GM12878 (cell line): ENCODE measurements around the gene EVC. TPM values are rescaled to one million over a fixed set of nuclear protein-coding genes. Genes with fewer than 3 reads are reported as not detected.

Experiments used
- ATAC-seq: fragments of 200-7000 bp; cut with Tn5 transposase; 3 replicates; pipeline ENCODE4 v1.9.1; 2020; ENCODE audit warnings: mild to moderate bottlenecking, moderate library complexity
- BruUV-seq: library from RNA; stranded (reverse); fragments of 400-500 nt; replicated peaks from 2 replicates; lab custom pipeline; 2021; lab: Mats Ljungman, UMichigan
- CTCF ChIA-PET: fragments of 300-600 bp; sonication (Branson Sonifier 250); formaldehyde crosslinking; extraction: SDS; loops from one replicate; lab custom pipeline; 2021; ENCODE audit warnings: inconsistent platforms; lab: Yijun Ruan, JAX
- POLR2A ChIA-PET: fragments of 350-600 bp; formaldehyde crosslinking; extraction: SDS; loops from one replicate; lab custom pipeline; 2021; ENCODE audit warnings: inconsistent platforms; lab: Charles Lee
- RAD21 ChIA-PET: fragments of 300-600 bp; sonication (Branson Sonifier 250); formaldehyde crosslinking; loops from one replicate; lab custom pipeline; 2023; ENCODE audit warnings: antibody characterized with exemption; ENCODE audit not compliant: unreplicated experiment; lab: Charles Lee
- SMC1A ChIA-PET: fragments of 300-600 bp; sonication (Branson Sonifier 250); formaldehyde crosslinking; loops from one replicate; lab custom pipeline; 2023; ENCODE audit not compliant: unreplicated experiment, uncharacterized antibody; lab: Charles Lee
- DNase-seq: peaks from one replicate; pipeline ENCODE4 v3.0.0-alpha.2; 2011; ENCODE audit warnings: low read depth, low spot score
- FAIRE-seq: peaks from 3 replicates; lab custom pipeline; 2011; peaks lifted over from hg19 to GRCh38; lab: Jason Lieb, UNC
- H2AFZ ChIP-seq: 2 replicates; pipeline ENCODE4 v1.6.0; 2011; ENCODE audit warnings: low read depth, low read length, control low read depth; ENCODE audit not compliant: control insufficient read depth
- H3K27ac ChIP-seq: 2 replicates; pipeline ENCODE4 v1.5.1; 2011; ENCODE audit warnings: control low read depth; ENCODE audit not compliant: control insufficient read depth, insufficient read depth
- H3K27me3 ChIP-seq, 2 experiments: replicated peaks in 1 of 2; 2 replicates each; pipeline versions ENCODE4 v1.6.0 to v1.6.1; 2011; ENCODE audit warnings: low read length in 1 of 2; ENCODE audit not compliant: control insufficient read depth in 2 of 2, insufficient read depth in 2 of 2
- H3K36me3 ChIP-seq, 2 experiments: 2 replicates each; pipeline ENCODE4 v1.5.1; 2011; ENCODE audit warnings: low read length in 1 of 2; ENCODE audit not compliant: control insufficient read depth in 2 of 2, insufficient read depth in 2 of 2
- H3K4me1 ChIP-seq: 2 replicates; pipeline ENCODE4 v1.6.1; 2011; ENCODE audit warnings: mild to moderate bottlenecking, low read length, moderate library complexity, mixed read lengths; ENCODE audit not compliant: control insufficient read depth, insufficient read depth
- H3K4me2 ChIP-seq: 2 replicates; pipeline ENCODE4 v1.6.0; 2011; ENCODE audit warnings: control low read depth; ENCODE audit not compliant: control insufficient read depth, insufficient read depth
- H3K4me3 ChIP-seq: fragments of 200-600 bp; sonication (generic); 2 replicates; pipeline ENCODE4 v1.5.1; 2016
- H3K79me2 ChIP-seq: 2 replicates; pipeline ENCODE4 v1.6.0; 2011; ENCODE audit warnings: low read length; ENCODE audit not compliant: control insufficient read depth, insufficient read depth
- H3K9ac ChIP-seq: 2 replicates; pipeline ENCODE4 v1.8.0; 2011; ENCODE audit warnings: low read length, control low read depth, mixed read lengths; ENCODE audit not compliant: control insufficient read depth, insufficient read depth
- H3K9me3 ChIP-seq: replicated peaks from 3 replicates; pipeline ENCODE4 v1.5.1; 2011; ENCODE audit warnings: mild to moderate bottlenecking, low read length; ENCODE audit not compliant: control insufficient read depth, insufficient read depth
- H4K20me1 ChIP-seq: 2 replicates; pipeline ENCODE4 v1.6.0; 2011; ENCODE audit not compliant: control insufficient read depth, insufficient read depth
- BACH1 ChIP-seq: fragments of 450-650 bp; IDR thresholded peaks from 2 replicates; pipeline ENCODE4 v1.6.1; 2017; ENCODE audit warnings: mild to moderate bottlenecking, borderline replicate concordance
- CBFB ChIP-seq: IDR thresholded peaks from 2 replicates; pipeline ENCODE4 v1.6.1; 2016; ENCODE audit warnings: antibody characterized with exemption, low read depth
- EZH2 ChIP-seq: IDR thresholded peaks from 2 replicates; pipeline ENCODE4 v1.6.1; 2012; ENCODE audit warnings: low read depth, mild to moderate bottlenecking, control low read depth, inconsistent platforms, low read length, borderline replicate concordance; ENCODE audit not compliant: control insufficient read depth
- HDAC6 ChIP-seq: fragments of 200-600 bp; sonication (generic); IDR thresholded peaks from one replicate; pipeline ENCODE4 v1.8.0; 2017; ENCODE audit warnings: antibody characterized with exemption; ENCODE audit not compliant: unreplicated experiment
- HDGF ChIP-seq: fragments of 450-650 bp; IDR thresholded peaks from 2 replicates; pipeline ENCODE4 v1.6.1; 2016; ENCODE audit warnings: antibody characterized with exemption
- KDM1A ChIP-seq: fragments of 200-600 bp; sonication (generic); IDR thresholded peaks from 2 replicates; pipeline ENCODE4 v1.6.1; 2016; ENCODE audit warnings: borderline replicate concordance
- NBN ChIP-seq: fragments of 450-650 bp; IDR thresholded peaks from 2 replicates; pipeline ENCODE4 v1.6.1; 2016
- NFIC ChIP-seq: IDR thresholded peaks from 2 replicates; pipeline ENCODE4 v1.6.1; 2012; ENCODE audit warnings: low read depth, mild to moderate bottlenecking, inconsistent platforms, low read length, moderate library complexity
- POU2F2 ChIP-seq: IDR thresholded peaks from 3 replicates; pipeline ENCODE4 v1.6.1; 2011; ENCODE audit warnings: low read depth, mild to moderate bottlenecking, low read length, borderline replicate concordance
- SKIL ChIP-seq: fragments of 450-650 bp; IDR thresholded peaks from 2 replicates; pipeline ENCODE4 v1.6.1; 2017; ENCODE audit warnings: mild to moderate bottlenecking, low read depth, inconsistent platforms; ENCODE audit not compliant: poor library complexity, severe bottlenecking
- SMARCA5 ChIP-seq: fragments of 450-650 bp; IDR thresholded peaks from 2 replicates; pipeline ENCODE4 v1.6.1; 2017; ENCODE audit warnings: mild to moderate bottlenecking
- SREBF1 ChIP-seq: IDR thresholded peaks from 2 replicates; pipeline ENCODE4 v1.6.1; 2012; ENCODE audit warnings: mild to moderate bottlenecking, low read length
- TCF3 ChIP-seq: IDR thresholded peaks from 2 replicates; pipeline ENCODE4 v1.6.1; 2012; ENCODE audit warnings: low read depth, mild to moderate bottlenecking, low read length, borderline replicate concordance; ENCODE audit not compliant: insufficient read depth
- YBX1 ChIP-seq: fragments of 450-650 bp; IDR thresholded peaks from 2 replicates; pipeline ENCODE4 v1.6.1; 2016; ENCODE audit warnings: antibody characterized with exemption
- ZNF622 ChIP-seq: fragments of 450-650 bp; IDR thresholded peaks from 2 replicates; pipeline ENCODE4 v1.6.1; 2017; ENCODE audit warnings: mild to moderate bottlenecking, inconsistent platforms
- WGBS: methylation state at CpG from one replicate; pipeline ENCODE4 v1.1.6; 2016; ENCODE audit warnings: low lambda C conversion rate; ENCODE audit not compliant: insufficient replicate concordance, insufficient coverage; ENCODE audit errors: missing lambda C conversion rate; 5-methylcytosine and 5-hydroxymethylcytosine counted together
- in situ Hi-C: fragments of 300-500 bp; cut with MboI; formaldehyde crosslinking; loops from 9 replicates; pipeline ENCODE4 v1.14.3; 2018; ENCODE audit warnings: mixed read lengths
- intact Hi-C: fragments of 100-400 bp; cut with micrococcal nuclease; formaldehyde crosslinking; loops from one replicate; pipeline ENCODE4 v1.14.2; 2022; ENCODE audit not compliant: unreplicated experiment
- polyA plus RNA-seq, 11 experiments: library from polyadenylated mRNA; depleted of rRNA in 4 of 11; unstranded in 6 of 11; stranded (reverse) in 5 of 11; fragments of >200 nt; fragmentation: Nextera tagmentation in 4 of 11; fragmentation: Illumina TruSeq in 1 of 11; extraction: Ambion mirVana in 4 of 11; extraction: Trizol in 1 of 11; gene quantifications; 1 replicate in 1 of 11; 2 replicates in 10 of 11; pipeline versions ENCODE4 v1.2.1 to v1.2.3, GENCODE V29; 2011 to 2016; ENCODE audit warnings: inconsistent platforms in 2 of 11, missing spikeins in 2 of 11, low read depth in 1 of 11
- total RNA-seq, 4 experiments: library from RNA; depleted of rRNA in 3 of 4; stranded (reverse); fragments of >200 nt in 3 of 4; fragmentation: Illumina TruSeq in 1 of 4; extraction: Trizol in 1 of 4; gene quantifications; 2 replicates each; pipeline versions ENCODE4 v1.2.1 to v1.2.3, GENCODE V29; 2013 to 2021

Gene EVC
- total and polyA plus RNA-seq, 10 of the 15 experiments (the other 5 are each of a cell fraction or from before 2014, with no cell fraction given) = 0.87 to 55.9 (median 15.6) TPM

DNA sequence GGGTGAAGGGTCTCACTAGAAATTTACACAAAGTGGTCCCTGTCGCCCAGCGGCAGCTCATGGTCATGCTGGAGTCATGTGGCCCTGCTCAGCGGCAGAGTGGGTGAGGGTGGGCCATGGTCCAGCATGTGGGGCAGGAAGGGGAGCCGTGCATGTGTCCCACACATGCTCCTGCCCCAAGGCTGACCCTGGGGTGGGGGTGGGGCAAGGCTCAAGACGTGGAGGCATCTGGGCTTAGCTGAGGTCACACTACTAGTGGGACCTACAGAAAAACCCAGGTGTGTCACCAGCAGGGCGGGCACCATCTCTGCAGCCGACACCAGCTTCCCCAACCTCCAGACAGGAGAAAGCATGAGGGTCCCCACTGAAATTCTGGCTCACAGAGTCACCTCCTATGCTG, 42.4 kb downstream of the EVC start:
- no peak overlapping the region for H3K27ac ChIP-seq
- TF ChIP-seq NFIC (no peak), TCF3 (no peak), HDAC6 (no peak), SMARCA5 (no peak), BACH1 (no peak), NBN (no peak), CBFB (no peak), SKIL (no peak), POU2F2 (no peak), KDM1A (no peak), SREBF1 (no peak), HDGF (no peak), EZH2 (no peak), YBX1 (no peak), ZNF622 (no peak)
- CTCF ChIA-PET = no interaction called here
- intact Hi-C loops (no loop called here), in situ Hi-C loops (no loop called here)
- DNase-seq = no peak
- RAD21 ChIA-PET = no interaction called here
- no peak overlapping the region for H3K9ac ChIP-seq
- no TSS peak for BruUV-seq
- no peaks in the 10 kb centered on the region for H3K79me2 ChIP-seq
- WGBS = 19% methylated on average over 7 of the region's 7 CpGs
- SMC1A ChIA-PET = no interaction called here
- no peaks in the 10 kb centered on the region for H4K20me1 ChIP-seq
- H3K27me3 ChIP-seq = no peaks in the 10 kb centered on the region
- H3K4me2 ChIP-seq = no peak overlapping the region
- POLR2A ChIA-PET = no interaction called here
- no peak for ATAC-seq
- H3K9me3 ChIP-seq = no peaks in the 10 kb centered on the region; the same call in 2 of the 3 replicates
- H3K4me3 ChIP-seq = no peak overlapping the region
- H2AFZ ChIP-seq = no peak overlapping the region
- H3K36me3 ChIP-seq = peaks cover 0 to 2% of the 10 kb centered on the region in 2 experiments; a peak in 2 of 4 replicates
- FAIRE-seq = no peak
- no peaks in the 10 kb centered on the region for H3K4me1 ChIP-seq
